HepG2 (cell line): ENCODE results near the gene COG4. TPM values are rescaled to one million over a fixed set of nuclear protein-coding genes. Genes with fewer than 3 reads are reported as not detected.

Experiments
- BCLAF1 ChIP-seq: fragments of 450-650 bp; IDR thresholded peaks from 2 replicates; pipeline ENCODE4 v1.6.1; 2017; ENCODE audit warnings: mild to moderate bottlenecking
- CHD4 ChIP-seq: fragments of 200-600 bp; sonication (generic); IDR thresholded peaks from 2 replicates; pipeline ENCODE4 v1.7.0; 2017; ENCODE audit warnings: mild to moderate bottlenecking, low read length, borderline replicate concordance
- EEA1 ChIP-seq: sonication (generic); formaldehyde crosslinking; IDR thresholded peaks from 2 replicates; pipeline ENCODE4 v1.5.1; 2020; ENCODE audit warnings: mild to moderate bottlenecking, missing genetic modification reagents, borderline replicate concordance
- HMGA1 ChIP-seq: sonication (generic); formaldehyde crosslinking; conservative IDR thresholded peaks from 2 replicates; pipeline ENCODE4 v1.4.0; 2020; ENCODE audit warnings: missing genetic modification reagents
- IKZF1 ChIP-seq: fragments of 450-650 bp; IDR thresholded peaks from 2 replicates; pipeline ENCODE4 v1.7.1; 2016
- ISL2 ChIP-seq: sonication (generic); formaldehyde crosslinking; IDR thresholded peaks from 2 replicates; pipeline ENCODE4 v1.5.0; 2020; ENCODE audit warnings: missing genetic modification reagents
- SKIL ChIP-seq: sonication (generic); formaldehyde crosslinking; IDR thresholded peaks from 2 replicates; pipeline ENCODE4 v1.8.0; 2022; ENCODE audit warnings: missing genetic modification reagents, mild to moderate bottlenecking, moderate library complexity, borderline replicate concordance
- TBL1XR1 ChIP-seq: fragments of 150-350 bp; IDR thresholded peaks from 2 replicates; pipeline ENCODE4 v1.6.1; 2014; ENCODE audit warnings: borderline replicate concordance, low read length; ENCODE audit not compliant: partially characterized antibody
- THRA ChIP-seq: sonication (generic); formaldehyde crosslinking; IDR thresholded peaks from 2 replicates; pipeline ENCODE4 v1.4.0; 2020; ENCODE audit warnings: missing genetic modification reagents, borderline replicate concordance
- ZFP36L1 ChIP-seq: sonication (generic); formaldehyde crosslinking; IDR thresholded peaks from 2 replicates; pipeline ENCODE4 v1.8.0; 2022; ENCODE audit warnings: mild to moderate bottlenecking, missing genetic modification reagents, moderate library complexity
- ZNF142 ChIP-seq: sonication (generic); formaldehyde crosslinking; IDR thresholded peaks from 2 replicates; pipeline ENCODE4 v1.4.0; 2020; ENCODE audit warnings: missing genetic modification reagents
- ZNF333 ChIP-seq: sonication (generic); formaldehyde crosslinking; IDR thresholded peaks from 2 replicates; pipeline ENCODE4 v1.4.0; 2020; ENCODE audit warnings: mild to moderate bottlenecking, missing genetic modification reagents, borderline replicate concordance
- ZNF589 ChIP-seq: sonication (generic); formaldehyde crosslinking; conservative IDR thresholded peaks from 2 replicates; pipeline ENCODE4 v1.8.0; 2022; ENCODE audit warnings: mild to moderate bottlenecking, moderate library complexity, missing genetic modification reagents
- ZNF724P ChIP-seq: sonication (generic); formaldehyde crosslinking; IDR thresholded peaks from 2 replicates; pipeline ENCODE4 v1.8.0; 2022; ENCODE audit warnings: missing genetic modification reagents, borderline replicate concordance
- ZNF772 ChIP-seq: sonication (generic); formaldehyde crosslinking; IDR thresholded peaks from 2 replicates; pipeline ENCODE4 v1.5.0; 2020; ENCODE audit warnings: mild to moderate bottlenecking, missing genetic modification reagents
- ZNF878 ChIP-seq: sonication (generic); formaldehyde crosslinking; IDR thresholded peaks from 2 replicates; pipeline ENCODE4 v1.8.1; 2023; ENCODE audit warnings: mild to moderate bottlenecking, missing genetic modification reagents, moderate library complexity
- polyA plus RNA-seq, 8 experiments: library from polyadenylated mRNA; depleted of rRNA in 3 of 8; stranded (reverse) in 7 of 8; unstranded in 1 of 8; fragments of >200 nt; fragmentation: Illumina TruSeq in 4 of 8; extraction: Trizol in 4 of 8; gene quantifications; 2 replicates each; pipeline versions ENCODE4 v1.2.1 to v1.2.3, GENCODE V29; 2011 to 2016; ENCODE audit warnings: low read depth in 4 of 8, missing spikeins in 1 of 8, mixed read lengths in 1 of 8; ENCODE audit not compliant: insufficient read depth in 1 of 8
- total RNA-seq, 5 experiments: library from RNA; depleted of rRNA; stranded (reverse); fragments of >200 nt; fragmentation: Illumina TruSeq; extraction: Trizol; gene quantifications; 2 replicates each; pipeline ENCODE4 v1.2.3, GENCODE V29; 2016; ENCODE audit warnings: low read depth in 1 of 5

COG4 gene
- total and polyA plus RNA-seq, 2 of the 13 experiments (the other 11 are each of a cell fraction or from before 2014, with no cell fraction given): 51.1 to 73.8 TPM

- TF ChIP-seq BCLAF1 (no peak), THRA (CRISPR knock-in tag) (peak; percentile 6; the same call in 1 of the 2 replicates), IKZF1 (no peak), EEA1 (0 out of 2 replicates have a peak, but pooled peaks have one; percentile 14), ZNF589 (no peak), ZNF878 (no peak), ZNF772 (CRISPR knock-in tag) (no peak; the same call in 1 of the 2 replicates), ZNF724P (CRISPR knock-in tag) (no peak), SKIL (CRISPR knock-in tag) (peak; percentile 83; the same call in 1 of the 2 replicates), ISL2 (CRISPR knock-in tag) (no peak), CHD4 (no peak), ZNF142 (CRISPR knock-in tag) (no peak), TBL1XR1 (peak; percentile 94), HMGA1 (CRISPR knock-in tag) (no peak), ZNF333 (CRISPR knock-in tag) (peak; percentile 95; the same call in 1 of the 2 replicates), ZFP36L1 (CRISPR knock-in tag) (peak; percentile 80; the same call in 1 of the 2 replicates)
These were observed 84.1 kb downstream of the COG4 start, which contains the start of gene ST3GAL2 (continued) for GRCh38 chr16:70438969-70439862.
